Adrenal gland (tissue), 5 donors: Measurements from ENCODE around the gene ABO.

Source experiments
- POLR2A ChIP-seq, 2 donors: fragments of 450-650 bp; IDR thresholded peaks; one replicate each; pipeline ENCODE4 v1.6.1; 2017; ENCODE audit warnings: antibody characterized with exemption in 2 of 2, mild to moderate bottlenecking in 2 of 2, moderate library complexity in 1 of 2
- TF ChIP-seq, protein P1 (sequence below), 6 experiments: fragments of 450-650 bp in 4 of 6; fragments of 200-600 bp in 2 of 6; sonication (generic) in 1 of 6; IDR thresholded peaks; 1 replicate in 5 of 6; 2 replicates in 1 of 6; pipeline versions ENCODE4 v1.5.1 to v1.8.0; 2016 to 2021; ENCODE audit warnings: antibody characterized with exemption in 6 of 6, mild to moderate bottlenecking in 2 of 6, moderate library complexity in 1 of 6
- donor health status: DM: no; HTN: no; CAD: no.

DNA sequence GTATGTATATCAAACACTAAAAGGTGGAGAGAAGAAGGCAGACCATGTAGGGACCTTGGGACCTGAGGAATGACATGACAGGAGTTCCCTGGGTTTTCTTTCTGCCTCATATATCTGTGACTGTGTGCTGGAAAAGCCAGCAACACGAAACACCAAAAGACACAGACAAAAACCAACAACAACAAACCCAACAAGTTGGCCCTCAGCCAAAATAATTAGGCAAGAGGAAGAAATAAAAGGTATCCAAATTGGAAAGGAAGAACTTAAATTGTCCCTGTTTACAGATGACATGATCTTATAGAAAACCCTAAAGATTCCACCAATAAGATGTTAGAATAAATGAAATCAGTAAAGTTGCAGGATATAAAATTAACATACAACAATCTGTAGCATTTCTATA lies 21.7 kb downstream of the ABO start:
- no peak for TF ChIP-seq POLR2A (IDR thresholded peaks at IDR 0.05)
- TF ChIP-seq, protein P1, sequence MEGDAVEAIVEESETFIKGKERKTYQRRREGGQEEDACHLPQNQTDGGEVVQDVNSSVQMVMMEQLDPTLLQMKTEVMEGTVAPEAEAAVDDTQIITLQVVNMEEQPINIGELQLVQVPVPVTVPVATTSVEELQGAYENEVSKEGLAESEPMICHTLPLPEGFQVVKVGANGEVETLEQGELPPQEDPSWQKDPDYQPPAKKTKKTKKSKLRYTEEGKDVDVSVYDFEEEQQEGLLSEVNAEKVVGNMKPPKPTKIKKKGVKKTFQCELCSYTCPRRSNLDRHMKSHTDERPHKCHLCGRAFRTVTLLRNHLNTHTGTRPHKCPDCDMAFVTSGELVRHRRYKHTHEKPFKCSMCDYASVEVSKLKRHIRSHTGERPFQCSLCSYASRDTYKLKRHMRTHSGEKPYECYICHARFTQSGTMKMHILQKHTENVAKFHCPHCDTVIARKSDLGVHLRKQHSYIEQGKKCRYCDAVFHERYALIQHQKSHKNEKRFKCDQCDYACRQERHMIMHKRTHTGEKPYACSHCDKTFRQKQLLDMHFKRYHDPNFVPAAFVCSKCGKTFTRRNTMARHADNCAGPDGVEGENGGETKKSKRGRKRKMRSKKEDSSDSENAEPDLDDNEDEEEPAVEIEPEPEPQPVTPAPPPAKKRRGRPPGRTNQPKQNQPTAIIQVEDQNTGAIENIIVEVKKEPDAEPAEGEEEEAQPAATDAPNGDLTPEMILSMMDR (IDR thresholded peaks at IDR 0.05), result no peak
